Muscle layer of colon (tissue), 2 donors: Measurements from ENCODE around the gene PAIP1.
"Not testable (repeated sequence)": the region's sequence is repeated elsewhere in the genome, so short reads cannot be mapped to it uniquely, and the experiment has no call there.

Experiments used
- H3K27ac ChIP-seq: one replicate; pipeline ENCODE4 v1.7.0; 2013; ENCODE audit warnings: low read depth, mild to moderate bottlenecking, low read length, moderate library complexity
- H3K27me3 ChIP-seq, 2 donors: one replicate each; pipeline ENCODE4 v1.7.0; 2013; ENCODE audit warnings: low read length in 2 of 2, mild to moderate bottlenecking in 2 of 2; ENCODE audit not compliant: insufficient read depth in 2 of 2, control insufficient read depth in 1 of 2
- H3K36me3 ChIP-seq: one replicate; pipeline ENCODE4 v1.7.0; 2013; ENCODE audit warnings: mild to moderate bottlenecking, low read length; ENCODE audit not compliant: insufficient read depth
- H3K4me1 ChIP-seq: one replicate; pipeline ENCODE4 v1.7.0; 2013; ENCODE audit warnings: mild to moderate bottlenecking, low read length; ENCODE audit not compliant: insufficient read depth
- H3K4me3 ChIP-seq, 2 donors: one replicate each; pipeline ENCODE4 v1.7.0; 2013; ENCODE audit warnings: low read length in 2 of 2, low read depth in 1 of 2, mild to moderate bottlenecking in 1 of 2, moderate library complexity in 1 of 2
- H3K9ac ChIP-seq: one replicate; pipeline ENCODE4 v1.7.0; 2013; ENCODE audit warnings: low read length
- H3K9me3 ChIP-seq: one replicate; pipeline ENCODE4 v1.7.0; 2013; ENCODE audit warnings: mild to moderate bottlenecking, low read length
- donor health status: abdominal sarcoma.
- donor health status: Adenocarcinoma of cecum.

Gene PAIP1

GRCh38 chr5:43549272-43549671 is 7.6 kb downstream of the PAIP1 start:
- not testable (repeated sequence) for H3K4me3 ChIP-seq, H3K9me3 ChIP-seq, H3K27ac ChIP-seq, H3K9ac ChIP-seq, H3K27me3 ChIP-seq
- peaks cover 46% of the 10 kb centered on the region for H3K36me3 ChIP-seq
- H3K4me1 ChIP-seq, result peaks cover 23% of the 10 kb centered on the region

GRCh38 chr5:43548358-43548757 is 8.5 kb downstream of the PAIP1 start:
- Histone ChIP-seq H3K4me1 (peaks cover 13% of the 10 kb centered on the region), H3K36me3 (peaks cover 44% of the 10 kb centered on the region), H3K27ac (no peak overlapping the region)

GRCh38 chr5:43547532-43547931 is 9.3 kb downstream of the PAIP1 start:
- Histone ChIP-seq H3K27ac (no peak overlapping the region), H3K4me1 (peaks cover 5% of the 10 kb centered on the region), H3K9me3 (no peaks in the 10 kb centered on the region), H3K27me3 (no peaks in the 10 kb centered on the region), H3K36me3 (peaks cover 52% of the 10 kb centered on the region), H3K4me3 (no peak overlapping the region), H3K9ac (no peak overlapping the region)

More at GRCh38 chr5:43548358-43548757, 8.5 kb downstream of the PAIP1 start:
- no peaks in the 10 kb centered on the region for H3K27me3 ChIP-seq
- no peak overlapping the region for H3K4me3 ChIP-seq
- H3K9ac ChIP-seq, result no peak overlapping the region
- H3K9me3 ChIP-seq, result no peaks in the 10 kb centered on the region

- Histone ChIP-seq H3K9ac (no peak overlapping the region), H3K4me1 (no peaks in the 10 kb centered on the region), H3K4me3 (no peak overlapping the region), H3K27ac (no peak overlapping the region), H3K27me3 (no peaks in the 10 kb centered on the region), H3K9me3 (no peaks in the 10 kb centered on the region), H3K36me3 (peaks cover 79% of the 10 kb centered on the region)
Observed at GRCh38 chr5:43543434-43543833, 13.4 kb downstream of the PAIP1 start.

GRCh38 chr5:43540746-43541145 is 16.1 kb downstream of the PAIP1 start:
- Histone ChIP-seq H3K4me3 (no peak overlapping the region), H3K4me1 (no peaks in the 10 kb centered on the region), H3K9me3 (no peaks in the 10 kb centered on the region), H3K36me3 (peaks cover 74% of the 10 kb centered on the region), H3K27me3 (no peaks in the 10 kb centered on the region), H3K27ac (no peak overlapping the region), H3K9ac (no peak overlapping the region)

GRCh38 chr5:43536972-43537371 is 19.9 kb downstream of the PAIP1 start:
- no peaks in the 10 kb centered on the region for H3K9me3 ChIP-seq
- no peak overlapping the region for H3K9ac ChIP-seq
- no peaks in the 10 kb centered on the region for H3K4me1 ChIP-seq
- no peak overlapping the region for H3K27ac ChIP-seq
- no peak overlapping the region for H3K4me3 ChIP-seq
- H3K36me3 ChIP-seq, result peaks cover 75% of the 10 kb centered on the region
- no peaks in the 10 kb centered on the region for H3K27me3 ChIP-seq

GRCh38 chr5:43533646-43534045 is 23.2 kb downstream of the PAIP1 start:
- Histone ChIP-seq H3K27me3 (no peaks in the 10 kb centered on the region), H3K9ac (no peak overlapping the region), H3K4me1 (no peaks in the 10 kb centered on the region), H3K36me3 (peaks cover 65% of the 10 kb centered on the region), H3K9me3 (no peaks in the 10 kb centered on the region), H3K4me3 (no peak overlapping the region), H3K27ac (no peak overlapping the region)

- H3K27ac ChIP-seq, result no peak overlapping the region
- H3K36me3 ChIP-seq, result peaks cover 66% of the 10 kb centered on the region
- H3K4me1 ChIP-seq, result no peaks in the 10 kb centered on the region
- no peaks in the 10 kb centered on the region for H3K27me3 ChIP-seq
- H3K4me3 ChIP-seq, result no peak overlapping the region
- no peak overlapping the region for H3K9ac ChIP-seq
- no peaks in the 10 kb centered on the region for H3K9me3 ChIP-seq
Observed at GRCh38 chr5:43530648-43531047, 26.2 kb downstream of the PAIP1 start.

- Histone ChIP-seq H3K9ac (no peak overlapping the region), H3K36me3 (peaks cover 31% of the 10 kb centered on the region), H3K9me3 (no peaks in the 10 kb centered on the region), H3K4me3 (no peak overlapping the region), H3K4me1 (no peaks in the 10 kb centered on the region), H3K27ac (no peak overlapping the region), H3K27me3 (no peaks in the 10 kb centered on the region)
Observed at GRCh38 chr5:43523662-43524072, 33.2 kb downstream of the PAIP1 start.

GRCh38 chr5:43520615-43521014 is 36.3 kb downstream of the PAIP1 start:
- no peak overlapping the region for H3K9ac ChIP-seq
- H3K36me3 ChIP-seq, result peaks cover 16% of the 10 kb centered on the region
- H3K9me3 ChIP-seq, result no peaks in the 10 kb centered on the region
- no peaks in the 10 kb centered on the region for H3K27me3 ChIP-seq
- no peak overlapping the region for H3K4me3 ChIP-seq
- no peak overlapping the region for H3K27ac ChIP-seq
- no peaks in the 10 kb centered on the region for H3K4me1 ChIP-seq

GRCh38 chr5:43515678-43516048 is 41.2 kb downstream of the PAIP1 start:
- Histone ChIP-seq H3K9me3 (no peaks in the 10 kb centered on the region), H3K36me3 (no peaks in the 10 kb centered on the region), H3K27ac (peak overlapping the region; percentile 97), H3K4me1 (peaks cover 8% of the 10 kb centered on the region), H3K9ac (no peak overlapping the region), H3K27me3 (no peaks in the 10 kb centered on the region), H3K4me3 (peak overlapping the region; percentile 62 to 79)

- H3K9ac ChIP-seq, result peak within 1 kb of the TSS; percentile 95
- no peaks in the 10 kb centered on the region for H3K36me3 ChIP-seq
- no peaks in the 10 kb centered on the region for H3K9me3 ChIP-seq
- peak within 1 kb of the TSS; percentile 97 for H3K27ac ChIP-seq
- H3K4me1 ChIP-seq, result peaks cover 8% of the 10 kb centered on the region
- peak within 1 kb of the TSS; percentile 79 to 80 for H3K4me3 ChIP-seq
- H3K27me3 ChIP-seq, result no peaks in the 10 kb centered on the region
Observed at GRCh38 chr5:43514816-43515677, 41.8 kb downstream of the PAIP1 start, which contains the start of gene C5orf34. C5orf34 (minus strand) TSS chr5:43515148; CDS start chr5:43509339, 5,809 bp downstream.
